GM12874 (cell line): ENCODE data around the gene ZKSCAN8.

ENCODE experiments used
- TF ChIP-seq, protein P1 (sequence below): IDR thresholded peaks from 2 replicates; pipeline ENCODE4 v1.5.1; 2011; ENCODE audit warnings: low read depth, mild to moderate bottlenecking, control low read depth, low read length, moderate library complexity; ENCODE audit not compliant: insufficient read depth

ZKSCAN8 gene

DNA sequence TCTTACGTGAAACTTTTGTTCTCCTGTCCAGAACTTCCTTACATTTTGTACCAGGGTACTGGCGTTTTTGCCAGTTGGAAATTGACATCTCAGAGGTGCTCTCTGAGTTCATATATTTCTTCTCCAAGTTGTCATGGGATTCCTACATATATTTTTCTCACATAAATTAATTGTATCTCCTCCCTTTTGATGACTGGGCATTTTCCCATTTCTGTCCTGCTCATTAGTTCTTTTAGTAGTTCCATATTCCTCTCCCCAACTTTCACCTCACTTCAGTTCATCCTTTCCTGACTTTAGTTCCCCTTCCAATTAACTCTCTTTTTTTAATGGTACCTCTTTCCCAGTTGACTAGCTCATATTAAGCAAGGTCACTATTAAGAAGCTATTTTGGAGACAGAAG is 10.8 kb downstream of the ZKSCAN8 start:
- TF ChIP-seq, protein P1, sequence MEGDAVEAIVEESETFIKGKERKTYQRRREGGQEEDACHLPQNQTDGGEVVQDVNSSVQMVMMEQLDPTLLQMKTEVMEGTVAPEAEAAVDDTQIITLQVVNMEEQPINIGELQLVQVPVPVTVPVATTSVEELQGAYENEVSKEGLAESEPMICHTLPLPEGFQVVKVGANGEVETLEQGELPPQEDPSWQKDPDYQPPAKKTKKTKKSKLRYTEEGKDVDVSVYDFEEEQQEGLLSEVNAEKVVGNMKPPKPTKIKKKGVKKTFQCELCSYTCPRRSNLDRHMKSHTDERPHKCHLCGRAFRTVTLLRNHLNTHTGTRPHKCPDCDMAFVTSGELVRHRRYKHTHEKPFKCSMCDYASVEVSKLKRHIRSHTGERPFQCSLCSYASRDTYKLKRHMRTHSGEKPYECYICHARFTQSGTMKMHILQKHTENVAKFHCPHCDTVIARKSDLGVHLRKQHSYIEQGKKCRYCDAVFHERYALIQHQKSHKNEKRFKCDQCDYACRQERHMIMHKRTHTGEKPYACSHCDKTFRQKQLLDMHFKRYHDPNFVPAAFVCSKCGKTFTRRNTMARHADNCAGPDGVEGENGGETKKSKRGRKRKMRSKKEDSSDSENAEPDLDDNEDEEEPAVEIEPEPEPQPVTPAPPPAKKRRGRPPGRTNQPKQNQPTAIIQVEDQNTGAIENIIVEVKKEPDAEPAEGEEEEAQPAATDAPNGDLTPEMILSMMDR: no peak

DNA sequence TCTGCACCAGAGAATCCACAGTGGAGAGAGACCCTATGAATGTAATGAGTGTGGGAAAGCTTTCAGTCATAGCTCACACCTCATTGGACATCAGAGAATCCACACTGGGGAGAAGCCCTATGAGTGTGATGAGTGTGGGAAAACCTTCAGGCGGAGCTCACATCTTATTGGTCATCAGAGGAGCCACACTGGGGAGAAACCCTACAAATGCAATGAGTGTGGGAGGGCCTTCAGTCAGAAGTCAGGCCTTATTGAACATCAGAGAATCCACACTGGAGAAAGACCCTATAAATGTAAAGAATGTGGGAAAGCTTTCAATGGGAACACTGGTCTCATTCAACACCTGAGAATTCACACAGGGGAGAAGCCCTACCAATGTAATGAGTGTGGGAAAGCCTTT is 11.9 kb downstream of the ZKSCAN8 start:
- TF ChIP-seq, protein P1: no peak

DNA sequence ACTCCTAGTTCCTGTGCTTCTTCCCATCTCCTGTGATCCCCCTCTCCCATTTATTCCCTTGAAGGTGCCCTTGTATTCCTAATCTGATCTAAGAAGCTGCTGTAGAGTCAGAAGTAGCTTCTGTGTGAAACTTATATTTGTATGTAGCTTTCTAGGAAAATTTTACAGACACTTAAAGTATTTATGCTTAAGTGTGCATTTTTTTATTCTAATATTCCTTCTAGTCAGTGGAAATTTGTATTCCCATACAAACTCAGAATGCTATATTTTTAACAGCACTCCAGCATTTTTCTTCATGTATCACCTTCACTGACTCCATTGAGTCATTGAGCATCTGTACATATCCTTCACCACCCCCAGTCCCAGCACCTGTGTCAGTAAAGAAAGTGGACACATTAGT is 12.7 kb downstream of the ZKSCAN8 start:
- TF ChIP-seq, protein P1: no peak

DNA sequence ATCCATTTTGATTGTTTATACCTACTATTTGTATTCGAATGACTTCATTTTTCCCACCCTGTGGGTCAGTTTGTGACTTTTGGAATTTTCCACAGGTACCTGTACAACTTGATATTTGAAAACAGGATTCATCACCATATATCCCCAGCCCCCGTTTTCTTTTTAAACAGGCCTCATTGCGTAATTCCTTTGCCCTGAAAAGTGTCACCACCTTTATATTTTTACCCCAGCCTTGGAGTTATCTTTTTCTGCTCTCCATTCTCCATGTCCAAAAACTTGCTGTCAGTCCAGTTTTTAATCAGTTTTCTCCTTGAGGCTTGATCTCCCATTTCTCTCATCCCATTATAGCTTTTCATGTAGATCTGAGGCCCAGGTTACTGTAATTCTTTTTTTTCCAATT is 16.6 kb downstream of the ZKSCAN8 start:
- TF ChIP-seq, protein P1: no peak

DNA sequence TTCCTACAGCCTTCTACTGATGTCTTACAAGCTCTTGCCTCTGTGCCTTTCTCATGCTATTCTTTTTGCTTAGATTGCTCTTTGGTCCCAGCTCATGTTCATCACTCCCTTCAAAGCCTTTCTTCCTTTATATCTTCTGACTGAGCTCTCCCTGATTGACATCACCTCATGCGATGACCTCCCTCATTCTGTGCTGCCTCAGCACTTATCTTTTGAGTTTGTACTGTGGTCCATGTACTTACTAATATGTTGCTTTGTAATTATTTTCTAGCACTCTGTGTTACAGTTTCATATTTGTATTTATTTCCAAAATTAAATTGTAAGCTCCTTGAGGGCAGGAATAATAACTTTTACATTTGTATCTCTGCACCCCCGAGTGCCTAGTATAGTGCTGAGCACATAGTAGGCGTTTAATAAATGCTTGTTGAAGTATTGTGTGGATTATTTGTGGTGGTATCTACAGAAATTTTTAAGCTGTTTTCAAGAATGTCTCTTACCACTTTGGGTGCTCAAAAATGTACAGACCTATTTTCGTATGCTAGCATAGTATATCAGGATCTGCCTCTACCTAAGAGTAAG is 17.4 kb downstream of the ZKSCAN8 start:
- TF ChIP-seq, protein P1: no peak

DNA sequence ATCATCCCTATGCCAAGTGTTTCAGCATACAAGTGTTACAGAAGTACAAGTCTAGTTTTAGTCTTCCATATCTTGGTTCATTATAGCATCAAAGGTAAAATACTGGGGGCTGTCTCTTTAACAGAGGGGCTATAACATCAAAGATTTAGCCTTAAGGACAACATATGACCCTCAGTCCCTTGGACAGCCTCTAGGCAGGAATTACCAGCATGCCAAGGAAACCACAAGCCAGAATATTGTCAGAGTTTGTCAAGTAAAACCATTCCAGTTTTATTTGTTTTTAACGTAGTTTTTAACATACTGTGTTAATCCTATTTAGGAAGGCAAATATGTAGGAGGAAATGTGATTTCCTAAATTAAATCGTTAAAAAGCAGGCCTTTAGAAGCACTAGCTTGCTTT is 18.6 kb downstream of the ZKSCAN8 start:
- TF ChIP-seq, protein P1: no peak

DNA sequence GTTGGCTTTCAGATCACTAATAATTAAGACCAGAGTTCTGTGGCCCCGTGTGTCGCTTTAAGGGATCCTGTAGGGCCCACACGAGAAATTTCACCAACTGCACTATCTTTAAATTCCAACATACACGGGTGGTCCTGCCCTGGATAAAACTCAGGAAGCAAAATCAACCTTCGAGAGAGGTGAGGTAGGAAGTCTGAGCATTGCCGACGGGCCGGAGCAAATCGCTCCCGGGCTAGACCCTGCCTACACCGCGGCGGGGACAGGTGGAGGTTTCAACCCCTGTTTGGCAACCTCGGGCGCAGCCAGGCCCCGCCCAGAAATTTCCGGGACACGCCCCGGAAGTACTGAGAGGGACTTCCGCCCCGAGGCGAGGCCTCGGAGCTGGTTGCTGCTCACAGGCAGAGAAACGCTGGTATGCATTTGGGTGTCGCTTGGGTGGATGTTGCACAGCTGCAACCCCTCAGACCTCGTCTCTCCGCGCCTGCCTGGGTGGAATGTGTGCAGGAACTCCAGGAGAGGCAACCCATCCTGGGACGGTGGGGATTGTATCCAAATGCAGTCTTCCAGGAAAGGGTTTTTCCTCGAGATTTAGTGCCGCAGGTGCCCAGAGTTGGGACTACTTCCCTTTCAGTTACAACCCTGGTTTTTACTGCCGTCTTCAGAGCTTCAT is 19.9 kb downstream of the ZKSCAN8 start:
- TF ChIP-seq, protein P1: no peak

DNA sequence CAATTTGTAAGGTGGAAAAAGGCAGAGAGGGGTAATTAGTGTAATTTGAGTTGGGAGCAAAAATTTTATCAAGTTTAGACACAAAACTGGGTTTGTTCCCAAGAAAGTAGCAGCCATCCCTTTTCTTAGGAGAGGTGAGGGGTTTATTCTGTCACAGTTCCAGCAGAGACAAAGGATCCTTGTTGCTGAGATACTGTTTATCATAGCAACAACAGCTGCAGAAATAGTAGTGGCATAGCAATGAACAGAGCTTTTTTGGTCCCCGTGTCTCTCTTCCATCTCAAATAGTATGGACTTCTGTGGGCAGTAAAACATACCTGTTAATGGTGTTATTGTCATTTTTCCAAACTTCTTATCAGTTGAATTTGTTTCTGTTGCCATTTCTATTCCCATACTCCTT is 23.9 kb downstream of the ZKSCAN8 start:
- TF ChIP-seq, protein P1: no peak
